Superior temporal gyrus (tissue), 1 donor: ENCODE measurements around the gene PIP.
"Not testable (repeated sequence)": the region's sequence is repeated elsewhere in the genome, so short reads cannot be mapped to it uniquely, and the experiment has no call there.

Source experiments
- DNase-seq: peaks from one replicate; pipeline ENCODE4 v3.0.0-alpha.2; 2016; ENCODE audit errors: extremely low spot score

PIP gene

GRCh38 chr7:143131781-143132180, at the start of gene PIP:
TSS of gene PIP (plus strand) at chr7:143132077. CDS start at chr7:143132117, 40 bp downstream.
- DNase-seq = no peak

- no peak for DNase-seq
Observed at GRCh38 chr7:143085109-143085508, 46.8 kb upstream of the PIP start.

- DNase-seq = not testable (repeated sequence)
Observed at GRCh38 chr7:143085610-143086009, 46.3 kb upstream of the PIP start.

GRCh38 chr7:143088549-143089231, 43.2 kb upstream of the PIP start:
- not testable (repeated sequence) for DNase-seq

GRCh38 chr7:143096146-143096545, 35.7 kb upstream of the PIP start:
- no peak for DNase-seq

- DNase-seq = not testable (repeated sequence)
Observed at GRCh38 chr7:143099579-143099978, 32.3 kb upstream of the PIP start.

- no peak for DNase-seq
Observed at GRCh38 chr7:143104759-143105158, 27.1 kb upstream of the PIP start.

GRCh38 chr7:143108019-143108418, 23.9 kb upstream of the PIP start:
- DNase-seq = not testable (repeated sequence)

GRCh38 chr7:143117395-143117794, 14.5 kb upstream of the PIP start:
- DNase-seq = no peak

GRCh38 chr7:143120691-143121405, 11.0 kb upstream of the PIP start:
- no peak for DNase-seq

- DNase-seq = not testable (repeated sequence)
Observed at GRCh38 chr7:143123326-143123725, 8.6 kb upstream of the PIP start.

GRCh38 chr7:143126146-143126545, 5.7 kb upstream of the PIP start:
- DNase-seq = no peak

GRCh38 chr7:143129051-143129450, 2.8 kb upstream of the PIP start:
- DNase-seq = no peak

- DNase-seq = no peak
Observed at GRCh38 chr7:143129477-143129876, 2.4 kb upstream of the PIP start.

- DNase-seq = no peak
Observed at GRCh38 chr7:143130541-143130940, 1.3 kb upstream of the PIP start.

- no peak for DNase-seq
Observed at GRCh38 chr7:143147070-143147469, 15.2 kb downstream of the PIP start.

- DNase-seq = no peak
Observed at GRCh38 chr7:143148050-143148449, 16.2 kb downstream of the PIP start.

GRCh38 chr7:143148651-143149050, 16.8 kb downstream of the PIP start:
- no peak for DNase-seq

GRCh38 chr7:143150696-143151095, 18.8 kb downstream of the PIP start:
- not testable (repeated sequence) for DNase-seq

- not testable (repeated sequence) for DNase-seq
Observed at GRCh38 chr7:143158617-143159016, 26.7 kb downstream of the PIP start.

GRCh38 chr7:143171697-143172096, 39.8 kb downstream of the PIP start:
- DNase-seq = no peak

- DNase-seq = no peak
Observed at GRCh38 chr7:143172354-143172753, 40.5 kb downstream of the PIP start.

GRCh38 chr7:143176128-143176527, 44.3 kb downstream of the PIP start:
- no peak for DNase-seq
